HG02840 (cell line): ENCODE results near the gene ACBD3.

ENCODE experiments used
- ATAC-seq: cut with Tn5 transposase; IDR thresholded peaks from one replicate; pipeline ENCODE4 v1.9.1; 2021; ENCODE audit warnings: mild to moderate bottlenecking, moderate library complexity, moderate number of reproducible peaks; ENCODE audit not compliant: unreplicated experiment, low FRiP score

The ACBD3 gene

GRCh38 chr1:226135709-226136108 lies 50.8 kb downstream of the ACBD3 start:
- no peak for ATAC-seq

GRCh38 chr1:226135059-226135651 lies 51.4 kb downstream of the ACBD3 start:
- no peak for ATAC-seq

GRCh38 chr1:226134170-226135058 lies 52.1 kb downstream of the ACBD3 start:
- no peak for ATAC-seq

GRCh38 chr1:226133504-226134123 lies 52.9 kb downstream of the ACBD3 start:
- ATAC-seq, result no peak

- ATAC-seq, result no peak
Measured at GRCh38 chr1:226132728-226133503, 53.6 kb downstream of the ACBD3 start.

GRCh38 chr1:226131639-226132038 lies 54.9 kb downstream of the ACBD3 start:
- ATAC-seq, result no peak

- ATAC-seq, result no peak
Measured at GRCh38 chr1:226129230-226129629, 57.3 kb downstream of the ACBD3 start.

GRCh38 chr1:226128487-226129075 lies 58.0 kb downstream of the ACBD3 start:
- no peak for ATAC-seq

- ATAC-seq, result no peak
Measured at GRCh38 chr1:226126824-226127569, 59.5 kb downstream of the ACBD3 start.

GRCh38 chr1:226125831-226126230 lies 60.7 kb downstream of the ACBD3 start:
- ATAC-seq, result no peak

GRCh38 chr1:226125097-226125630 lies 61.4 kb downstream of the ACBD3 start:
- no peak for ATAC-seq

GRCh38 chr1:226123591-226124471 lies 62.7 kb downstream of the ACBD3 start:
- ATAC-seq, result no peak

GRCh38 chr1:226123212-226123560 lies 63.4 kb downstream of the ACBD3 start:
- ATAC-seq, result no peak

GRCh38 chr1:226121587-226122400 lies 64.7 kb downstream of the ACBD3 start:
- ATAC-seq, result peak; percentile 59

GRCh38 chr1:226121049-226121586 lies 65.4 kb downstream of the ACBD3 start:
- peak; percentile 0 for ATAC-seq

GRCh38 chr1:226120398-226120797 lies 66.1 kb downstream of the ACBD3 start:
- ATAC-seq, result no peak

GRCh38 chr1:226119169-226119568 lies 67.4 kb downstream of the ACBD3 start:
- ATAC-seq, result no peak
